Hematopoietic multipotent progenitor cell (in vitro differentiated cells): ENCODE data around the gene RRBP1. TPM values are rescaled to one million over a fixed set of nuclear protein-coding genes. Genes with fewer than 3 reads are reported as not detected.

Experiments used
- DNase-seq, 3 donors: peaks; one replicate each; pipeline ENCODE4 v3.0.0-alpha.2; 2011 to 2015; ENCODE audit warnings: low read depth in 2 of 3, low spot score in 2 of 3
- total RNA-seq: library from RNA; depleted of rRNA; stranded (reverse); fragments of >200 nt; gene quantifications from one replicate; pipeline ENCODE4 v1.2.3, GENCODE V29; 2012

Gene RRBP1
- total RNA-seq, 1 donor = 56.6 TPM

DNA sequence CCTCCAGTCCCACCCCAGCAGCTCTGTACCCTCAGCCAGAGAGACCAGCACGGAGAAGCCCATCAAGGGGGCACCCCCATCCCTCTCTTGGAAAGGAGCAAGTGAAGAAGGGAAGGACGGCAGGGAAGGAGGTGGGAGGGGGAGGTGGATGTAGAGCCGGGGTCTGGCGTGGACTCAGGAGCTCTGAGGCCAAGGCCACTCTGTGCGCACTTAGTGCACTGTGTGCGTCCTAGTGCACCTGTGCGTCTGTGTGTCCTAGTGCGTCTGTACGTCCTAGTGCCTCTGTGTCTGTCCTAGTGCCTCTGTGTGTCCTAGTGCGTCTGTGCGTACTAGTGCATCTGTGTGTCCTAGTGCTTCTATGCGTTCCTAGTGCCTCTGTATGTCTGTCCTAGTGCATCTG lies 58.0 kb downstream of the RRBP1 start:
- DNase-seq = no peak

DNA sequence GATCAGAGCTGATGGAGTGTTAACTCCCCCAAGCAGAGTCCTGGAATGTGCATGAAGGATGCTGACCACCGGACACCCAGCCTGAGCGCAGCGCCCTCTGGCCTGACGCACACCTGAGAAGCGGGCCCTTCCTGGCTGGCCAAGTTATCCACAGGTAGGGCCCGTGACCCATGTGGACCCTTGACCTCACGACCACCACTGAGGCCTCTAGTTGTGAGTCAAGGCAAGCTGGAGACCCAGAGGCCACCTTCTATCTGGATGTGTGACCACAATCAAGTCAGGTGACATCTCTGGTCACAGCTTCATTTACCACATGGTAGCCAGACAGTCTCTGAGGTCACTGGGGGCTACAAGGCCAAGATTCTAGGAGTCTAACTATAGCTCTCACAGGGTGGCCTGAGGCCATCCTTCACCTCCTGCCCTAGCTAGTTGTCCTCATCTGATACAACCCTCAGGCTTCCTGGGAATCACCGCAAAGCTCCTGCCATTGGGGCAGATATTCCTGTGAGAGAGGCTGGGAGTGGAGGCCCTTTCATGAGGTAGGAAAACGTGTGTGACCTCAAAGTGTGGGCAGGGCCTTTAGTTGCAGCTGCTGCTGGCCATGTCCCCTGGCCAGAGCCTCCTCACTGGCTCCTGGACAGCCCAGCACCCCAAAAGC lies 59.1 kb downstream of the RRBP1 start:
- DNase-seq = no peak

DNA sequence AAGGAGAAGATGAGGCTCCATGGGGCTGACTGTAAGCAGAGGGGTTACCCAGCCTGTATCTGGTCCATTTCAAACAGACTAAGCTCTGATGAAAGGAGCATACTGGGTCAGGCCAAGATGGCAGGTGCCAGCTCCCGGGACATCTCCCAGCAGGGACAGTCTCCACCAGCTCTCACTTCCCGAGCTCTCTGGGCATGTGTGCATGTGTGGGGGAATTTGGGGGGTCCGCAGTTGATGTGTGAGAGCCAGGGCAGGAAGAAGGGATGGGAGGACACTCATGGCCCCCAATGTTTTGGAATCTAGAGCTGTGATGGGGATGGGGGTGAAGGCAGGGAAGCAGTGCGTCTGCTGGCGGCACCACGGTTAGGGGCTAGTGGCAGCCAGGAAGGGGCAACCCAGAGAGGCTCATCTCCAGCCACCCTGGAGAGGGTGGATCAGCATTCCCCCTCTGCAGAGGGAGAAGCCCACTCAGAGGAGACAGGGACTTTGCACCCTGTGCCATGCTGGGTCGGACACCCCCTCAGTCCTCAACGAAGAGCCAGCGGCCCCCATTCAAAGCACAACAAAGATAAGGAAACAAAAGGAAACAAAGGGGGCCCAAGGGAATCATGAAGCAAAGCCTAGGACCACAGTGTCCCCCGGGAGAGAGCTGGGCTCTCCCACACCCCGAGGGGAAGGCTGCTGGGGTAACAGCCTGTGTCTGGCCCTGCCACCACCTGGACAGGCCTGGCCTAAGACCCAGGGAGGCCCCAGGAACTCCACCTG lies 59.8 kb downstream of the RRBP1 start:
- DNase-seq = no peak

DNA sequence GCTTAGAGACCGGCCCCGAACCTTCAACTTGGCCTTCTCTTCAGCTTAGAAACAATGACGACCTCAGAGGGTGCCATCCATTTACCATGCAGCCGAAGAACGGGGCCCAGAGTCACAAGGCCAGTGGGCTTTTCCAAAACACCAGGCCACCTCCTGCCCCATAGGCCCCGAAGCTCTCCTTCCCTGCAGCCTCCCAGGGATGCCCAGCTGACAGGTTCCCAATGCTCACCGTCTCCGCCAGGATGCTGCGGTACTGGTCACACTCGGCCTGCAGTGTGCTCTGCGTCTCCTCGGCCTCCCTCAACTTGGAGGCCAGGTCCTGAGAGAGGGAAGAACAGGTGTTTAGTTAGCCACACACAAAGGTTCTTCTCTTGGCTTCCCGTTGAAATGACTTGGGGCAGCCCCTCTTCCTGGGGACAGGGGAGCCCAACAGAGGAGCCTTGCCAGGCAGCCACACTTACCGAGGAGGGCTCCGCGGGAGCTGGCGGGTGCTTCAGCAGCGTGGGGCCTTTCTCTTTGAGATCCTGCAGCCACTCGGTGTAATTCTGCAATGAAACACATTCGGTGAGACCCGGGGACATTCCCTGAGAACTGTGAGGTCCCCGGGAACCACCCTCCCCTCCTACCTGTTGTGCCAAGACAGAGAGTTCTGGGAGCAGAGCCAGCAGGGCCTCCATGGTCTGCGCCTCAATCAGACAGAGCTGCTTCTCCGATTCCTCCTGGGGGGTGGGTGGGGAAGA lies 60.6 kb downstream of the RRBP1 start:
- no peak for DNase-seq

DNA sequence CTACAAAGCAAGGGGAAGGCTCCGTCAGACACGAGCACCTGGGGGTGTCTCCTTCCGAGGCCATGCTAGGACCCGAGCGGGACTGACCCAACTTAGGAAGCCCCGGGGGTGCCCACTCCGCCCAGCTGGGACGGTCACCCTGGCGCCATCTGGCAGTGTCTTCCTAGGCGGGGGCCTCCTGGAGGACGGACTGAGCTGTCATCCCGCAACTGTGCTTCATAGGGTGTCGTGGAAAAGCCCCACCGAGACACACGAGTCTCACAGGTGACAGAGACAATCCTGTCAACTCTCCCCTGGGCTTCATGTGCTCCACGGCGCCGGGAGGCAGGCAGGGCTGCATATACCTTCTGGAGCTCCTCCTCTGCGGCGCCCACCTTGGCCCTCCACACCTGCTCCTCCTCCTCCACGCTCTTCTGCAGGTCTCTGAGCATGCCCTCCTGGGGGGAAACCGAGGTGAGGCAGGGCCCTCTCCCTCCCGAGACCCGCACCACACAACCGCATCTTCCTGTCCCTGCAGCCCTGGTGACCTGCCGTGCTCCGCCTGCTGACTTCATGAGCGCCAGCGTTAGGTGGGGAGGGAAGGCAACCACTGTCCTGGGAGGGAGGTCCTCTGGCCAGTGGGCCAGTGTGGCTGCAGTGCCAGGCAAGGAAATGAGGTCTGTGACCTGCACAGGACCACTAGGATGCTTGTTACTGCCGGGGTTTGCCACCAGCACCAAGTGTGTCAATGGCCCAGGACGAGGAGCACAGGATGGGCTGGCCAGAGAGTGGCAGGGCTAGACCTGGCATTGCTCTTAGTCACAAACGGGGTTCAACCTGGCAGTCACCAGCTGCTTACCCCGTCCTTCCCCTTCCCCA lies 61.4 kb downstream of the RRBP1 start:
- DNase-seq = no peak

DNA sequence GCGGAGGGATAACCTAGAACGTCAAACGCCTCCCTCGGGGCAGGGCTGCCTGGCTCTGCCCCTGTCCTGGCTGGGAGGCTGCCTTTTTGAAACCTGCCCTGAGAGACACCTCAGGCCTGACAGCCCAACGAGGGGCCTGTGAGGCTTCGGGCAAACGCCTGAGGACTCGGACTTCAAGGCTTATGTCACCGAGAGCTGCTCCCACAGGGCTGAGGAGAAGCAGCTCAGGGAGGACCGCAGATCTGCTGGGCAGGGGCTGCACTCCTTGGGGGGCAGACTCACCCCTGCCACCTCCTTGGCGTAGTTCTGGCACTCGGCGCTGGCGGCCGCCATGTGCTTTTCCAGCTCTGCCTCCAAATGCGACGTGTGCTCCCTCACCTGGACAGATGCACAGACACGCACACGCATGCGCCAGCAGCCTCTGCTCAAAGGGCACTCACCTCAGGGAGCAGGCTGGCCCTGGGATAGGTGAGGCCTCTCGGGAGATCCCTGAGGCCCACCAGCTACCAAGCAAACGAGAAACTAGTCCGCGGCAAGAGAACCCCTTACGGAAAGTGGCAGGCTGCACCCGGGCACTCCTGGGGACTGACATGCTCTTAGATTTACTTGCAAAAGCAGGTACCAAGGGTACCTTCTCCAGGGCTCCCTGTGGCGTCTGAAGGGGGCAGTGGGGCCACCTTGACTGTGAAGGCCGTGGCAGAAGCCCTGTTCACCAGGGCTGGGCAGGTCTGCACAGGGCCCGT lies 62.5 kb downstream of the RRBP1 start:
- no peak for DNase-seq

DNA sequence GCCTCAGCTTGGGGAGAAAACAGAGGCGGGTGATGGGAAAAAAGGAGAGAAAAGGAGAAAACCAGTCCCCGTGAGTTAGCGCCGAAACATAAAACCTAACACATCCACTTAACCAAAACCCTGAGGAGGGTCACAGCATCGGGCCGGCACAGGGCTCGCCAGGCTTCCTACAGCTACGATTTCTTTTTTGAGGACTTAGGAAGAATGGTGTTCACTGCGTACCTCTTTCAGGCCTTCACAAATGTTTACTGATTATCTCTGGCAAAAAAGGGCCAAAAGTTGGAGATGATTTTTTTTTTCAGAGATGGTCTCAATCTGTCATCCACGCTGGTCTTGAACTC lies 63.4 kb downstream of the RRBP1 start:
- DNase-seq = no peak

DNA sequence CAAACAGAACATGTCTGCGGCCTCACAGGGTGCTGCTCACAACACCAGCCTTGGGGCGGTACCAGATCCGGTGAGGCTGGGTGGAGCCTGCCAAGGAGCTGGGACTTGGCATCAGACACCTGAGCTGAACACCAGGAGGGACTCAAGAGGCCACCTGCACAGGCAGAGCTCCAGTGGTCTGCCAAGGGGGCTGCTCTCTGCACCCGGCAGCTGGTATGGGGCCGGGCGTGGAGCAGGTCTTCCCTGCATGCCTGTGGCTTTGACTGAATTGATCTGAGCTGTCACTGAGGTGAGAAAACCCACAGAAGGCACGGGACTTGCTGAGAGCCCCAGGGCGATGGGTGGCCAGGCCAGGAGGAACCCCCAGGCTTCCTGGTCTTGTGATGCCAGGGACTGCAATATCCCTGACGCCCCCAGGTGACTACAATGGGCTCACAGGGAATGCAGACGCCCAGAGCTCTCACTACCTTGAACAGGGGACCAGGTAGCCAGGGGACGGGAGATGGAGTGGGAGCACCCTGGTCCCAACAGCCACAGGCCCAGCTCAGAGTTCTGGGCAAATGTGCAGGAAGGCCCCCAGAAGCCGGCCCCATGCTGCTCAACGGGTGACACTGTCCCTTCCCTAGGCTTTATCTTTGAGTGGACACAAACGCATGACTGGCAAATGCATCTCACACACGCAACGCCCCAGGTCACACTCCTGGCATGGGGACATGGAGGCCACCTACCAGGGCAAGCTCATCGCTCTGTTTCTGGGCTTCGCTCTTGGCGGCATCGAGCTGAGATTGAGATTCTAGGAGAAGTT lies 64.0 kb downstream of the RRBP1 start:
- no peak for DNase-seq

DNA sequence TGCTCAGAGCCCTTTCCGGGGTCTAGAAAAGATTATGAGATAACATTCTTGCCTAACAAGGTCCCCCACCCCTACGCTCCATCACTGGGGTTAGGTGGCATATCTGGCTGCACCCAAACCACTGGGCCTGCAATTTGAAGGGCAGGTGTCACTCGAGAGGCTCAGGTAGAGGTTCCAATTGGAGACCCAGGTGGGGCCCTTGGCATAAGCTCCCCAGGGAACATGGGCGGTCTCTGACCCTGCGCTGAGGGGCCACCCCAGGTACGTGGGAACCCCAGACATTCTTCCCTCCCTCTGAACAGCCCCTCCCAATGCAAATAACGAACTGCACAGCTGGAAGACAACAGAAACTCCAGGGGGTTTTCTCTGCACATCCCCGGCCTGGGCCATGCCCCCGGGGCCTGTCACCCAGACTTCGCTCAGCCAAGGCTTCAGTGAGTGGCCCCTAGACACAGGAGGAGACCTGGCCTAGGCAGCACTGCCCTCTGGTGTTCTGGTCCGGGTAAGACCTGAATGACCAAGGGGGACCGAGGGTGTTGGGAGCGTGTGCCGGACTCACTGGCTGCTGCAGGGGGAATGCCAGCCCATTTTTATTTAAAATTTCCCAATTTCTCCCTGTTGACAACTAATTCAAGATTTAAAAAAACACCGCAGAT lies 64.7 kb downstream of the RRBP1 start:
- peak in 1 of 3 donors; percentile 59 for DNase-seq

DNA sequence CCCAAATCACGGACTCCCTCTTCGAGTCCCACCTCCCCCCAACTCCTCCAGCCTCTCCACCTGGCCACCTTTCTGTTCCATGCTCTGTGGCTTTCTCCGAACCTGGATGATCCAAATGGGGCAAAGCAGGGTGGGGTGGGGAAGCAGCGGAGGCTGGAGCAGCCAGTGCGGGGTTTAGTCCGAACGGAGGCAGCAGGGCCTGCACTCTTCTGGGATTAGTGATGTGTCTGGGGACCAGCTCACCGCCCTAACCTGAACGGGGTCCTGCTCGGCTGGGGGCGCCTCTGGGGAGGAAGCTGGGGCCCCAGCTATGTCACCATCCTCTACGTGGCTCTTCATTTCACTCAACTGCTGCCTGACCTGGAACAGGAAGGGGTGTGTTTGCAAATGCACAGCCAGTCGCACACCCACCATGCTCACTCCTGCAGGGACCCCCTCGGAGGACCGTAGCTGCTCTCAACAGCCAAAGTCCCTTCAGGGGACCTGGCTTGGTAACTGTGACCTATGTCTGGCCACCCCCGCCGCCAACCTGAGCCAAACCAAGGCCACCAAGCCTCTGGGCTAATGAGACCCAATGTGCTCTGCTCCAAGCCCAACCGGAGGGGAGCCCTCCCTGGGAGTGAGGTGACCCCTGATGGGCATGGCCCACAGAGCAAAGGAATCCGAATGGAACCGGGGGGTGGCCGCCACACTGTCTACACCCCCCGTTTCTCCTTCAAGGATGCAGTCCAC lies 65.4 kb downstream of the RRBP1 start:
- DNase-seq = no peak

DNA sequence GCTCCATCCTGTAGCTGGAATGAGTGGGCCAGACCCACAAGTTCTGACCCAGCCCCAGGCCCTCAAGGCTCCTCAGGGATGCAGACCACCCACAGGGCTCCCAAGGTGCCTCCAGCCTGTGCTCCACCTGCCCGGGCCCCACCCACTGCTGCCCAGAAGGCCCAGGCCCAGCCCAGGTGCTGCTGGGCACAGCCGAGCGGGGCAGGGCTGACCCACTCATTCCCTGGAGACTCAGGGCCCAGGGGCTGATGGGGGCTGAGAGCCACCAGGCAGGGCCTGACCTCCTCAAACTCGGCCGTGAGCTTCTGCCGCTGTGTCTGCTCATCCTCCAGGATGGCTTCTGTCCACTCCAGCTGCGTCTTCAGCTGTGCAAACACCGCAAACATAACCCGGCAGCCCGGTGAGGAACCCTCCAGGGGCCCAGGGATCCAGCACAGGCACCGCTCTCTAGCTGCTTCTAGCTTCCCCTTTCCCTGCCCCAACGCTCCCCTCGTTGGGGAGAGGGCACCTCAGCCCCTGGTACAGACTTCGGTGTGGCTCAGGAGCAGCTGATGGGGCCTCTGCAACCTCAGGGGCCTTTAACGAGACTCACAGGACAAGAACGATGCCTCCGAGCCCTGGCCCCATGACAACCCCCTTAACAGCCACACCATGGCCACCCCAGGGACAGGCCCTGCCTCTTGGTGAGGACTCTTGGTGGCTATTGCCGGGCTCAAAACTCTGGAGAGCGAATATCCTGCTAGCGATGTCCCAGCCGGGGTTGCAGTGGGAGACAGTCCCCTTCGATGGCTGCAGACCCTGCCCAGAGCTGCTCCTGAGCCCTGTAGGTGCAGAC lies 66.2 kb downstream of the RRBP1 start:
- DNase-seq = peak in 1 of 3 donors; percentile 50

DNA sequence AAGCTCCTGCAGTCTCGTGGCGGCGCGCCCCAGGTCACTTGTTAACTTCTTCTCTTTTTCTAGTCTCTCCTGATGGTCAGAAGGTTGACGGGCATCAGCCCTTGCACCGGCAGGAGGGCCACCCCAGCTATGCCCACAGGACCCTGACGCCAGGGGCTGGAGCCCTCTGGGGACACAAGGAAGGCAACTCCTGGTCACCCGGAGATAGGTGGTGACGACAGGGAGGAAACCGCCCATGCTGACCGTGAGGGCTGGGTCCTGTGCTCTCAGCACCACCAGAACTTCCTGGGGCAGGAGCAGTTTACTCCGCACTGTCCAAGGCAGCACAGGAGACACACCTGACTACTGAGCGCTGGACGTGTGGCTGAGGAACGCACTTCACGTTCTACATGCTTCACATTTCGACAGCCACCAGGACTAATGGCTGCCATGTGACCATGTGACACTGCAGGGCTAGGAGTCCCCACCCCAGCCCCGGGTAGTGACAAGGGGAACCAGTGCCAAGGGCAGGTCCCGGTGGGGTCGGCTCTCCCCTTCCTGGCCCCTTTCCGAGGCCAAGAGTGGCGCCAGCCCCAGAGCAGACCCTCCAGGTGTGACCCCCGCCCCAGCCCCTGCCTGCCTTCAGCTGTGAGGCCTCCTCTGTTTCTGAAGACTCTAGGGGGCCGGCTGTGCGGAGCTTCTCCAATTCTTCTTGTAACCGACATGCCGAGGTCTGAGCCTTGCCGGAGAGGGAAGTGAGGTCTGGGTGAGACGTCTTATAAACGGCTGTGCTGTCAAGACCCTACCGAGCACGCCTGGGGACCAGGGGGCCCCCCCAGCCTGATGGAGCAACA lies 67.0 kb downstream of the RRBP1 start:
- DNase-seq = peak in 1 of 3 donors; percentile 68

DNA sequence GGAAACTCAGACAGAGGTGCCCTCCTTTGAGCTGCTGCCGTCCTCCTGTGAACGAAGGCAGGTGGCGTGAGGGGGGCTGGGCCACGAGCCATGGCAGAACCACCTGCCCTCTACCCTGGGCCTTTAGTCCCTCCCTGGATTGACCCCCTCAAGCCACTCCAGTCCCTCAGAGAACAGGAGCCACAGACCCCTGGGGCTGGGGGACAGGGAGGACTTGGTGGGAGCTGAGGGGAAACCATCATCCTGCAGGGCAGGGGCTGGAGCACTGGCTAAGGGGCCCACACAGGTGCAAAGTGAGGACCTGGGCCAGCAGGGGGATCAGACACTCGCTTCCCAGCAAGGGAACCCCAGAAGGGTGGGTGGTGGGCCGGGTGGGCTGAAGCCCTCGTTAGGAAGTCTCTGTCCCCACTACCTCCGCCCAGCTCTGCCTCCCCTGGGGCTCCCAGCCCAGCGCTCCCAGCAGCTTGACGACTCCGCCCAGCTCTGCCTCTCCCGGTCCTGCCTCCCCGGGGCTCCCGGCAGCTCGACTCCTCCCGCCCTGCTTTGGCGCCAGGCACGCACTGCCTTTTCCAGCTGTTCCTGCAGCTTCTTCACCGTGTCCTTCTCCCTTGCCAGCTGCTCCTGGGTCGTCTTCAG lies 67.7 kb downstream of the RRBP1 start:
- DNase-seq = no peak

DNA sequence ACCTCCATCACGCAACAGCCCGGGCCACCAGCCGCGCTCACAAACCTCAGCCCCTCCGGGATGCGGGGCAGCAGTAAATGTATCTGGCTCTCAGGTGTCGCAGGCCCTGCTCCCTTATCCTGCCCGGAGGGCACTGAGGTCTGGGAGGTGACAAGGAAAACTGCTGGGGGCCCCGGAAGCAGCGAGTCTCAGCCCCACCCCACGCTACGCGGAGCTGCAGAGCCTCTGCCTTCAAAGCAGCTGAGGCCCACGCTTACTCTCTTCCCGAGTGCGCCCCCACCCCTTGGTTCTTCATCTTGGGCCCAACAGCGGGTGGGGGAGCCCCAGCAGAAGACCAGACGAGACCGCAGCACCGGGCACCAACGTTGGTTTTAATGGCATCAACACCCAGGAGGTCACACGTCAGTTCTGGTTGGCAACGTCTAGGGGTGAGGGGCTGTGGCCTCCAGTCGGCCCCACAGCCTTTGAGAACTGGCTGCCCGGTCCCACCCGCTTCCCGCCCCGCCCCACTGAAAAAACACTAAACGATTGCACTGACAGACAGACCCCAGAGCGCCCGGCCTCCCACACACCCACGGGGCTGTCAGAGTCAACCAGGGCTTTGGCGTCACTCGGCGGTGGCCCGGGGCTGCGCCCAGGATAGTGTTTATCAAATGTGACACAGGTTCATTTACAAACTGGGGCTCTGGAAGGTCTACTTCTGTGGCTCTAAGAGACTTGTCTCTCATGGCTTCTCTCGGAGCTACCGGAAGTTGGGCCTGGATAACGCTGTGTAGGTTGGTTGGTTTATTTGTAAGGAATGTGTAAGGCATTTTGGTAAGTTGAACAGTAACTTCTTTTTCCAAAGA lies 68.5 kb downstream of the RRBP1 start:
- DNase-seq = no peak

DNA sequence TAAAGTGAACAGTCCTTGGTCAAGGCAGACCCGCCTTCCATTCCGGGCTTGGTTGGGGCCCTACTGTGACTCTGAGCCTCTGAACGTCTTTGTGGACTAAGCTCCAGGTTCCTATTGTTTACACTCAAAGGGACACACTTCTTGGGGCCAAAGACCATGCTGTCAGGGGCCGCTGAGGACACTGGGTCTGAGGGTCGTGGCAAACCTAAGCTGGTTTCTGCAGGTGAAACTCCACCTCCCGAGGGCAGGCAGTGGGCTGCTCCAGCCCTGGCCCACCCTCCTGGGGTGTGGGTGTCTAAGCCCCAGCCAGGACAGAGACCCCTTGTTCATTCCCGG lies 69.1 kb downstream of the RRBP1 start:
- DNase-seq = no peak
